Right cardiac atrium (tissue), 5 donors: ENCODE results near the gene SAMD4B. TPM values are rescaled to one million over a fixed set of nuclear protein-coding genes. Genes with fewer than 3 reads are reported as not detected.
A peak's percentile ranks its signal among the peaks of the same experiment; 100 is the strongest.

ENCODE experiments used
- ATAC-seq, 2 donors: fragments of 200-7000 bp; cut with Tn5 transposase; one replicate each; pipeline versions ENCODE4 v1.8.0 to v1.9.1; 2020; ENCODE audit warnings: moderate library complexity in 2 of 2, mild to moderate bottlenecking in 1 of 2
- DNase-seq, 3 donors: peaks; one replicate each; pipeline ENCODE4 v3.0.0-alpha.2; 2020
- H3K27ac ChIP-seq: one replicate; pipeline ENCODE4 v1.5.1; 2013; ENCODE audit warnings: mild to moderate bottlenecking, low read length, control low read depth, moderate library complexity
- H3K27me3 ChIP-seq: one replicate; pipeline ENCODE4 v1.6.1; 2013; ENCODE audit not compliant: control insufficient read depth, insufficient read depth
- H3K4me1 ChIP-seq: one replicate; pipeline ENCODE4 v1.6.1; 2013; ENCODE audit warnings: low read length; ENCODE audit not compliant: control insufficient read depth, insufficient read depth
- H3K4me3 ChIP-seq: one replicate; pipeline ENCODE4 v1.5.1; 2013; ENCODE audit warnings: low read length, control low read depth
- H3K9me3 ChIP-seq: one replicate; pipeline ENCODE4 v1.6.1; 2013; ENCODE audit warnings: low read length; ENCODE audit not compliant: control insufficient read depth
- WGBS: extraction: QIAGEN DNeasy Blood & Tissue Kit; methylation state at CpG from one replicate; pipeline ENCODE4 v1.1.7; 2013; 5-methylcytosine and 5-hydroxymethylcytosine counted together
- intact Hi-C, 4 donors: fragments of 100-400 bp; cut with DNase I; formaldehyde crosslinking; loops; one replicate each; pipeline versions ENCODE4 v1.11.0 to v1.14.0; 2022 to 2023
- polyA plus RNA-seq: library from polyadenylated mRNA; stranded (reverse); fragments of 200-250 nt; gene quantifications from one replicate; pipeline ENCODE4 v1.2.3, GENCODE V29; 2013
- total RNA-seq, 4 donors: library from RNA; stranded (reverse); fragmentation: NEBNext Ultra II Directional; extraction: Animal tissue kit (Norgen Biotek cat#: 25700); gene quantifications; one replicate each; pipeline ENCODE4 v1.2.1, GENCODE V29; 2021
- donor health status: healthy with polysubstance abuse.
- donor health status: DM: no; HTN: yes; CAD: no.
- donor health status: DM: no; HTN: no; CAD: no.
- donor health status: DM: no; HTN: yes; CAD: no; lungs with severe emphysema.
- donor health status: DM: yes; HTN: yes; CAD: no.

The SAMD4B gene
- total and polyA plus RNA-seq, 5 donors: 43.2 to 85.3 (median 59.0) TPM

DNA sequence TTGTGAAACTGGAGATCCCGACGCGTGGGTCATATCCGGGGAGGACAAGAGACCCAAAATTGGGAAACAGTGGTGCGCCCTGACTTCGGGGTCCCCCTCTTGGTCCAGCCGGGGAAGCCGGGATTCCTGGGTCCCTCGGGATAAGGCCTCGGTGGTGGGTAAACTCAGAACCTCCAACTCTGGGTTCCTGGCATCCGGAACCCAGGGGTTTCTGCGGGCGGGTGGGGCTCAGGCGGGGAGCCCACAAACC, 65.1 kb downstream of the SAMD4B start:
- WGBS: 0% methylated on average over 14 of the region's 14 CpGs
- intact Hi-C loops: no loop called here
- peak in 1 of 3 donors; percentile 76 for DNase-seq
- peak overlapping the region; percentile 83 for H3K4me3 ChIP-seq
- peaks cover 8% of the 10 kb centered on the region for H3K4me1 ChIP-seq
- no peaks in the 10 kb centered on the region for H3K27me3 ChIP-seq
- H3K9me3 ChIP-seq: no peaks in the 10 kb centered on the region
- peak overlapping the region; percentile 98 for H3K27ac ChIP-seq
- ATAC-seq: no peak

DNA sequence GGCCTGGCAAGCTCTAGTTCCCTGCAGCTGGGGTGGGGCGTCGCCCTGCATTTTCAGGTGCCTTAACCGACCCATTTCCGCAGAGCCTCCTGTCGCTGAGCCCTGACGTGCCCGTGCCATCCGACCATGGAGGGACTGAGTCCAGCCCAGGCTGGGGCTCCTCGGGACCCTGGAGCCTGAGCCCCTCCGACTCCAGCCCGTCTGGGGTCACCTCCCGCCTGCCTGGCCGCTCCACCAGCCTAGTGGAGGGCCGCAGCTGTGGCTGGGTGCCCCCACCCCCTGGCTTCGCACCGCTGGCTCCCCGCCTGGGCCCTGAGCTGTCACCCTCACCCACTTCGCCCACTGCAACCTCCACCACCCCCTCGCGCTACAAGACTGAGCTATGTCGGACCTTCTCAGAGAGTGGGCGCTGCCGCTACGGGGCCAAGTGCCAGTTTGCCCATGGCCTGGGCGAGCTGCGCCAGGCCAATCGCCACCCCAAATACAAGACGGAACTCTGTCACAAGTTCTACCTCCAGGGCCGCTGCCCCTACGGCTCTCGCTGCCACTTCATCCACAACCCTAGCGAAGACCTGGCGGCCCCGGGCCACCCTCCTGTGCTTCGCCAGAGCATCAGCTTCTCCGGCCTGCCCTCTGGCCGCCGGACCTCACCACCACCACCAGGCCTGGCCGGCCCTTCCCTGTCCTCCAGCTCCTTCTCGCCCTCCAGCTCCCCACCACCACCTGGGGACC, 65.6 kb downstream of the SAMD4B start:
- peak; percentile 63 to 82 (median 82) for DNase-seq
- Histone ChIP-seq H3K27me3 (no peaks in the 10 kb centered on the region), H3K4me1 (peaks cover 8% of the 10 kb centered on the region), H3K27ac (peak overlapping the region; percentile 98), H3K9me3 (no peaks in the 10 kb centered on the region), H3K4me3 (peak overlapping the region; percentile 83)
- ATAC-seq: no peak
- intact Hi-C loops: no loop called here
- 16% methylated on average over 40 of the region's 40 CpGs for WGBS

DNA sequence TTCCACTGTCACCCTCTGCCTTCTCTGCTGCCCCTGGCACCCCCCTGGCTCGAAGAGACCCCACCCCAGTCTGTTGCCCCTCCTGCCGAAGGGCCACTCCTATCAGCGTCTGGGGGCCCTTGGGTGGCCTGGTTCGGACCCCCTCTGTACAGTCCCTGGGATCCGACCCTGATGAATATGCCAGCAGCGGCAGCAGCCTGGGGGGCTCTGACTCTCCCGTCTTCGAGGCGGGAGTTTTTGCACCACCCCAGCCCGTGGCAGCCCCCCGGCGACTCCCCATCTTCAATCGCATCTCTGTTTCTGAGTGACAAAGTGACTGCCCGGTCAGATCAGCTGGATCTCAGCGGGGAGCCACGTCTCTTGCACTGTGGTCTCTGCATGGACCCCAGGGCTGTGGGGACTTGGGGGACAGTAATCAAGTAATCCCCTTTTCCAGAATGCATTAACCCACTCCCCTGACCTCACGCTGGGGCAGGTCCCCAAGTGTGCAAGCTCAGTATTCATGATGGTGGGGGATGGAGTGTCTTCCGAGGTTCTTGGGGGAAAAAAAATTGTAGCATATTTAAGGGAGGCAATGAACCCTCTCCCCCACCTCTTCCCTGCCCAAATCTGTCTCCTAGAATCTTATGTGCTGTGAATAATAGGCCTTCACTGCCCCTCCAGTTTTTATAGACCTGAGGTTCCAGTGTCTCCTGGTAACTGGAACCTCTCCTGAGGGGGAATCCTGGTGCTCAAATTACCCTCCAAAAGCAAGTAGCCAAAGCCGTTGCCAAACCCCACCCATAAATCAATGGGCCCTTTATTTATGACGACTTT, 66.4 kb downstream of the SAMD4B start:
- peaks cover 8% of the 10 kb centered on the region for H3K4me1 ChIP-seq

DNA sequence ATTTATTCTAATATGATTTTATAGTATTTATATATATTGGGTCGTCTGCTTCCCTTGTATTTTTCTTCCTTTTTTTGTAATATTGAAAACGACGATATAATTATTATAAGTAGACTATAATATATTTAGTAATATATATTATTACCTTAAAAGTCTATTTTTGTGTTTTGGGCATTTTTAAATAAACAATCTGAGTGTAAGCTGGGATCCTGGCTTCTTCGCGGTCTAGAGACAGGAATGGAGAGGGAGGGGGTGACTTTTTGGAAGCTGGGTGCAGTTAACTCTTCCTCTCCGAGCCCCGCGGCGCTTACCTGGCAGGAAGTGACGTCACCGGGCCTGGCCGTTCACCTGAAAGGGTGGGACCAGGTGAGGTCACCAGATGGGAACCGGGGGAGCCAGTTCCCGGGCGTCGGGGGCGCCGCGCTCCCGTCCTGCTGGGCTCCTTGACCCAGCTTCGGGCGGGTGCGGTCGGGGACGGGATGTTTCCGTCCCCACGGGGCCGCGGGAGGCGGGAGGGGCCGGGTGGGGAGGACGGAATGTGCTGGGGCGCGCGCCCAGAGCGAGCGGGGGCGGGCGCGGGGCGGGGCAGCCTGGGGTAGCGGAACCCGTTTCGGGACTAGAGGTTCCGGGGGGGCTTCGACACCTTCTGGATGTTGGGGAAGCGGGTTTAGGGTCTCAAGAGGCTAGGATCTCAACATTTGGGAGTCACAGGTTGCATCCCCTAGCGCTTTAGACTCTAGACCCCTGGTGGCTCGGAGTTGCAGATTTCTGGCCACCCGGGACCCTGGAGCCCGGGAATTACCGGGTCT, 67.2 kb downstream of the SAMD4B start:
- under 1% methylated on average over 52 of the region's 52 CpGs for WGBS
- Histone ChIP-seq H3K4me3 (peak overlapping the region; percentile 83), H3K9me3 (no peaks in the 10 kb centered on the region), H3K4me1 (peaks cover 8% of the 10 kb centered on the region), H3K27ac (peak overlapping the region; percentile 100), H3K27me3 (no peaks in the 10 kb centered on the region)
- intact Hi-C loops: no loop called here
- DNase-seq (peak; percentile 93 to 97 (median 97)), ATAC-seq (peak; percentile 46 to 53)

More for the DNA sequence above, 66.4 kb downstream of the SAMD4B start:
- intact Hi-C loops: no loop called here
- no peaks in the 10 kb centered on the region for H3K9me3 ChIP-seq
- peak overlapping the region; percentile 83 for H3K4me3 ChIP-seq
- H3K27ac ChIP-seq: peak overlapping the region; percentile 98
- WGBS: 26% methylated on average over 20 of the region's 20 CpGs
- DNase-seq (peak in 2 of 3 donors; percentile 65 to 69), ATAC-seq (no peak)
- no peaks in the 10 kb centered on the region for H3K27me3 ChIP-seq

DNA sequence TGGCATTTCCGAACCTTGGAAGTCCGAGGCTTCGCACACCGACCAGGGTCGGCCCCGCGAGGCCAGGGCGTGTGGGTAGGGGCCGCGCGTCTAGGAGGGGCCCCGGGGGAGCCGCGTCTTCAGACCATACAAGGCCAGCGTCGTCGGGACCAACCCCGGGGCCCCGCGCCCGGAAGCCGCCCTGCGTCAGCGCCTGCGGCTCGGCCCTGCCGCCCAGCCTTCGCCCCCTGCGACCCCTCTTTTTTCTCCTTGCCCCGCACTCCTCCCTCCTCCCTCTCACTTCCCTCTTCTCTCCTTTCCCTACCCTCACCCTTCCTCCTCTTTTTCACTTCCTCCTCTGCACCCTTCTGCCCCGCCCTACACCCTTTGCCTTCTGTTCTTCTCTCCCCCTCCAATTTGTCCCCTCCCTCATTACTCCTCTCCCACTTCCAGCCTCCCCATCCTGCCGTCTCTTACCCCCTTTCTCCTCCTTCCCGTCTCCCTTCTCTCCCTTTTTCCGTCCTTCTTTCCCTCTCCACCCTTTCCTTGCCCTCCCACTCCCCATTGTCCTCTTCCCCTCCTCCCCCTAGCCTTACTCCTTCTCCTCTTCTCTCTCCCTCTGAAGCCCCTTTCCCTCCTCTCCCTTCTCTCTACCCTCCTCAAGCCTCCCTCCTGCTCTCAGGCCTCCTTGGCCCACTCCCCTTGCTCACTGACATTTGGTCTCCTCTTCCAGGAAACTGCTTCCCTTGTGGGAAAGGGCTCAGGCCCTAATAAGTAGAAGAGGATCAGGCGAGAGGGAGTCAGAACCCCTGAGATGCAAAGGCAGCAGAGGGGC, 68.0 kb downstream of the SAMD4B start:
- no peaks in the 10 kb centered on the region for H3K27me3 ChIP-seq
- H3K4me3 ChIP-seq: peak overlapping the region; percentile 83
- H3K4me1 ChIP-seq: peaks cover 10% of the 10 kb centered on the region
- H3K27ac ChIP-seq: peak overlapping the region; percentile 99
- DNase-seq: peak; percentile 89 to 95 (median 95)
- intact Hi-C loops: no loop called here
- 2% methylated on average over 35 of the region's 35 CpGs for WGBS
- H3K9me3 ChIP-seq: no peaks in the 10 kb centered on the region
- peak; percentile 33 to 44 for ATAC-seq

DNA sequence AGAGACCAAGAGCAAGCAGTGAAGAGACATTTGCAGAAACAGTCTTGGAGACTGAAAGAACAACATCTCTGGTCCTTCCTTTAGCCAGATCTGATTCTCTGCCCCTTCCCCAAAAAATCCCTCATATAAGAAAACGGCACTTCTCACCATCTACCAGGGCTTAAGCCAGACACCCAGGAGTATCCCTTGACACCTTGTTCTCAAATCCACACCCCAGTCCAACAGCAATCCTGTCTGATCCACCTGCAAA, 68.5 kb downstream of the SAMD4B start:
- peak overlapping the region; percentile 99 for H3K27ac ChIP-seq
- no peaks in the 10 kb centered on the region for H3K9me3 ChIP-seq
- DNase-seq (no peak), ATAC-seq (no peak)
- intact Hi-C loops: no loop called here
- peaks cover 11% of the 10 kb centered on the region for H3K4me1 ChIP-seq
- WGBS: 65% methylated on average over 1 of the region's 1 CpG
- H3K27me3 ChIP-seq: no peaks in the 10 kb centered on the region
- H3K4me3 ChIP-seq: peak overlapping the region; percentile 83

DNA sequence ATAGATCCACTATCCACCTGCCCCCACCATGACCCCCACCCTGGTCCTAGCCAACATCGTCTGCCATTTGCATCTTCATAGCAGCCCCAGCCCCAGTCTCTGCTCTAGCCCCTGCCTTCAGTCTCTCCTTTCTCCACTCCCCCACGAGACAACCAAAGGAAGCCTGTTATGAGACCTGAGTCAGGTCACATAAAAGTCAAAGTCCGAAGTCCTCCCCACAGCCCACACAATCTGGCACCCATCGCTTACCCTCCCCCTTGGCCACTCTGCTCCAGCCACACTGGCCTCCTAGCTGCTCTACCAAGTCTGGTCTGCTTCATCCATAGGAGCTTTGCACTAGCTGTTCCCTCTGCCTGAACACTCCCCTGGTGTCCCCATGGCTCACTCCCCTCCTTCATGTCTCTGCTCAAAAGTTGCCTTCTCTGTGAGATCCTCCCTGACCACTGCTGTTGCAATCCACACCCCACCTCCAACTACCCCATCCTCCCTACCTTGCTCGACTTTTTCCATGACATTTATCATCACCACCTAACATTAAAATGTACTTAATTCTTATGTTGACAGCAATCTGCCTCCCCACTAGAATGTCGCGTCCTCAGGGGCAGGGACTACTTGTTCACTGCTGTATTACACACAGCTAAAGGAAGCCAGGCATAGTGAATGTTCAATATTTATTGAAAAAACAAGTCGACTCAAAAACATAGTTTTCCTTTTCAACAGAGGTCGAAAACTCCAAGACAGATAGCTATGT, 69.0 kb downstream of the SAMD4B start:
- peak overlapping the region; percentile 13 for H3K4me3 ChIP-seq
- WGBS: 16% methylated on average over 9 of the region's 9 CpGs
- no peaks in the 10 kb centered on the region for H3K9me3 ChIP-seq
- no peaks in the 10 kb centered on the region for H3K27me3 ChIP-seq
- H3K4me1 ChIP-seq: peaks cover 11% of the 10 kb centered on the region
- H3K27ac ChIP-seq: peak overlapping the region; percentile 99
- ATAC-seq (no peak), DNase-seq (peak in 2 of 3 donors; percentile 56 to 73)
- intact Hi-C loops: no loop called here

DNA sequence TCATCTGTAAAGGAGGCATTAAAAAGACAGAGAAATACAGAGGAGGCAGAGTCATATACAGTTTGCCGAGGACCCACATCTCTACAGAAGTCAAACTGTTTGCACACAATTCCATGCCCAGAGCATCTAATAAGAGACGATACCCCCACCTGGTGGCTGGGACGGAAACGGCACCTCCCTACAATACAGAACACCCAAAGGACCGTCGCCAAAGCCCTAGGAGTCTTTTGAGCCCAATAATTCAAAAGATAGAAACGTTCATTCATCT, 69.5 kb downstream of the SAMD4B start:
- intact Hi-C loops: no loop called here
- peak overlapping the region; percentile 13 for H3K4me3 ChIP-seq
- H3K27me3 ChIP-seq: no peaks in the 10 kb centered on the region
- no peaks in the 10 kb centered on the region for H3K9me3 ChIP-seq
- WGBS: 0% methylated on average over 7 of the region's 7 CpGs
- peak overlapping the region; percentile 99 for H3K27ac ChIP-seq
- peaks cover 11% of the 10 kb centered on the region for H3K4me1 ChIP-seq
- ATAC-seq (peak; percentile 21 to 37), DNase-seq (peak; percentile 91 to 97 (median 95))

DNA sequence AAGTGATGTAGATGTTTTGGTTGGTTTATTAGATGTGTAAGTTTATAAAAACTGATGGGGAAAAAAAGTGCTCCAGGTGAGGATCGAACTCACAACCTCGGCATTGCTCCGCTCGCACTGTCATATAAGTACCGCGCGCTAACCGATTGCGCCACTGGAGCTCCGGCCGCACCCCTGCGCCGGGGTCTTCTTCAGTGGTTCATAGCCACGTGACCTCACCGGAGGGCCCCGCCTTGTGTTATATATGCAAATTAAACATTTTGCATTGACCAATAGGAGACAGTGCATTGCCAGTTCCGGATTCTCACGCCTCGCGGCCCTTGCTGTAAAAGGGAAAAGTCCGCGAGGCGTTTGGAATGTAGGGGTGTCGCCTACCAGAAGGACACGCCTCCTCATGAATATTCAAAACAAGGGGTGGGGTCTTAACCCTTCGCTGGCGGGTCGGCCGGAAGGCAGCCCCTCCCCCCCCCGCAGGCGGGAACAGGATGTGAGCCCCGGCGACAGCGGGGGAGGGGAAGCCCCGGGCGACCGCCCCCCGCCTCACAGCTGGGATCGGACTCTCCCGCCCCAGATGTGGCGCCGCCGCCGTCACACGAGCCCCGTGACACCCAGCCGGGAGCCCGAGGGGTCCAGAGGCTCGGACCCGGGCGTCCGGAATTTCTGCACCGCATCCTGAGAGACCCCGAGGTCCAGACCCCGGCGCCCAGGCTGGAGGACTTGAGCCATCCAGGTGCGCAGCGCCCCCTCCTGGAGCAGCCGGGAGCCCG, 70.1 kb downstream of the SAMD4B start, which contains the start of gene PLEKHG2:
TSS of gene PLEKHG2 (plus strand) at position 570 of the 767 bp plus-strand sequence. CDS start 1,418 bp downstream, outside the sequence.
- under 1% methylated on average over 60 of the region's 60 CpGs for WGBS
- Histone ChIP-seq H3K4me1 (peaks cover 11% of the 10 kb centered on the region), H3K4me3 (peak within 1 kb of the TSS; percentile 86), H3K9me3 (no peaks in the 10 kb centered on the region), H3K27me3 (no peaks in the 10 kb centered on the region), H3K27ac (peak within 1 kb of the TSS; percentile 99)
- DNase-seq: peak; percentile 97 to 98 (median 98)
- ATAC-seq: peak; percentile 69 to 70
- intact Hi-C loops: no loop called here
